GM06990 (cell line): ENCODE measurements around the gene TNFSF4.
A peak's percentile ranks its signal among the peaks of the same experiment; 100 is the strongest.

Experiments used
- DNase-seq: peaks from one replicate; pipeline ENCODE4 v3.0.0-alpha.2; 2011; ENCODE audit not compliant: insufficient read length; ENCODE audit errors: extremely low read depth
- H3K27me3 ChIP-seq: replicated peaks from 2 replicates; pipeline ENCODE4 v1.6.0; 2011; ENCODE audit warnings: low read length; ENCODE audit not compliant: control insufficient read depth, insufficient read depth
- H3K36me3 ChIP-seq: 2 replicates; pipeline ENCODE4 v1.5.1; 2011; ENCODE audit warnings: low read length; ENCODE audit not compliant: control insufficient read depth, insufficient read depth
- H3K4me3 ChIP-seq: replicated peaks from 2 replicates; pipeline ENCODE4 v1.5.1; 2011; ENCODE audit warnings: low read depth, mild to moderate bottlenecking, control low read depth, low read length
- TF ChIP-seq, protein P1 (sequence below): IDR thresholded peaks from 2 replicates; pipeline ENCODE4 v1.5.1; 2011; ENCODE audit warnings: low read length, control low read depth, mild to moderate bottlenecking, inconsistent platforms; ENCODE audit not compliant: insufficient read depth, poor library complexity, severe bottlenecking

Gene TNFSF4

DNA sequence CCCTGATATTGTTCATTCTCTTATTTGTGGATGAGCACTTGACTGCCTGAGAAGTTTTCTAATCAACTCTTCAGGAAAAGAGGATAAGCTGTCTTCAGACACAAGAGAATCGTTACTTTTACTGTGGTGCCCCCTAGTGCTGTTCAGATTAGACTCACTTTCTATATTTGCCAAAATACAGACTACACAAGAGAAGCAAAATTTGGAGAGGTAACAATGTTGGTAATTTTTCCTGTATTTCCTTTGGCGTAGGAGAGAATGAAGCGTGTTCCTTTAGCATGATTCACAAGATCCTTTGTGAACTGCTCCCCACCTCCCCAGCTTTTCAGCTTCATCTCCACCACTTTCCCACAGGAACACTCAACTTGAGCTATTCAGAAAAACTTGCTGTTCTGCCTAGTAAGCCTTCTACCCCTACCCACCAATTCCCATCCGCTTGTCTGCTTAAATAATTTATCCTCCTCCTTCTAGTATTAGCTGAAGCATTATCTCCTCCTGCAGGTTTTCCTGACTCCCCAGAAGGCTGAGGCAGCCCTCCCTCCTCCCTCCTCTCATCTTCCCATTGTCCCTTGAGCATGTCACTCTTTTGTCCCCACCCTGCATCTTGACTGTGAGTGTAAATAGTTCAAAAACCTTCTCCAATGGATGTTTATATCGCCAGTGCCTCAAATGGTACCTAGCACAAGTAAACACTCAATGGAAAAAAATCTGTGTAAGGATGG, 4.5 kb downstream of the TNFSF4 start:
- TF ChIP-seq, protein P1, sequence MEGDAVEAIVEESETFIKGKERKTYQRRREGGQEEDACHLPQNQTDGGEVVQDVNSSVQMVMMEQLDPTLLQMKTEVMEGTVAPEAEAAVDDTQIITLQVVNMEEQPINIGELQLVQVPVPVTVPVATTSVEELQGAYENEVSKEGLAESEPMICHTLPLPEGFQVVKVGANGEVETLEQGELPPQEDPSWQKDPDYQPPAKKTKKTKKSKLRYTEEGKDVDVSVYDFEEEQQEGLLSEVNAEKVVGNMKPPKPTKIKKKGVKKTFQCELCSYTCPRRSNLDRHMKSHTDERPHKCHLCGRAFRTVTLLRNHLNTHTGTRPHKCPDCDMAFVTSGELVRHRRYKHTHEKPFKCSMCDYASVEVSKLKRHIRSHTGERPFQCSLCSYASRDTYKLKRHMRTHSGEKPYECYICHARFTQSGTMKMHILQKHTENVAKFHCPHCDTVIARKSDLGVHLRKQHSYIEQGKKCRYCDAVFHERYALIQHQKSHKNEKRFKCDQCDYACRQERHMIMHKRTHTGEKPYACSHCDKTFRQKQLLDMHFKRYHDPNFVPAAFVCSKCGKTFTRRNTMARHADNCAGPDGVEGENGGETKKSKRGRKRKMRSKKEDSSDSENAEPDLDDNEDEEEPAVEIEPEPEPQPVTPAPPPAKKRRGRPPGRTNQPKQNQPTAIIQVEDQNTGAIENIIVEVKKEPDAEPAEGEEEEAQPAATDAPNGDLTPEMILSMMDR: peak; percentile 55
- no peak for DNase-seq

DNA sequence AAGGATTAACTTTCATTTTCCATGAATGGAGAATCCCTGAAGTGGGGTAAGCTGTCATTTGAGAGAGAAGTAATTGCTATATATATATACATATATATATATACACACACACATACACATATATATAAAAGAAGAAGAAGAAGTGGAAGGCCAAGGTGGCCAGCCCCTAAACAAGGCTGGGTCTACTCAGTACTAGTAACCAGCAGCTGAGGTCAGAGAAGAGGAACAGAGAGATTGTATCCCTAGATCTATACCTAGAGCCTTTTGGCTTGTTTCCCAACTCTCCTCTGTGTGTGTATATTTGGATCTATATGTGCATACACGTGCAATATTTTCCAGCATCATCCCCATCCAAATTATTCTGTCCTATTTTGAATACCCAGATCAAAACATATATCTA, 5.2 kb downstream of the TNFSF4 start:
- no peaks in the 10 kb centered on the region for H3K36me3 ChIP-seq
- no peak for DNase-seq
- H3K27me3 ChIP-seq: no peaks in the 10 kb centered on the region
- no peak overlapping the region for H3K4me3 ChIP-seq
- TF ChIP-seq, protein P1: no peak

More for the DNA sequence above, 4.5 kb downstream of the TNFSF4 start:
- Histone ChIP-seq H3K36me3 (no peaks in the 10 kb centered on the region), H3K4me3 (no peak overlapping the region), H3K27me3 (no peaks in the 10 kb centered on the region)

GRCh38 chr1:173195596-173196088, 11.5 kb downstream of the TNFSF4 start:
- H3K4me3 ChIP-seq: no peak overlapping the region
- TF ChIP-seq, protein P1: no peak
- peak; percentile 80 for DNase-seq
- H3K36me3 ChIP-seq: no peaks in the 10 kb centered on the region
- H3K27me3 ChIP-seq: no peaks in the 10 kb centered on the region

DNA sequence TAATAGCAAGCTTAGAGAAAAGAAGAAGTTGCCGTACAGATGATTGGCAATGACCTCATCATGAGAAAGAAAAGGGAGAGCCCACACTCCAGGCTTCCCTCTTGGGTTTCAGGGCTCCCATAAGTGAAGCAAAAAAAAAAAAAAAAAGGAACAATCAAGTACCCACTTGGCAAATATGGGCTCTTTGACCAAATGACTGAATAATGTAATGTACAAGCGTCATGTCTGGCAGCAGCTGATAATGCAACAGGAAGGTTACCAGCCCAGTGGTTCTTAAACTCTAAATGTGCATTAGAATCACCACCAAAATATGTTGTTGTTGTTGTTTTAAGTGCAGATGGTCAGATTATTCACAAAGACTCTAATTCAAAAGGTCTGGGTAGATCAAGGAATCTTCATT, 13.5 kb downstream of the TNFSF4 start:
- no peaks in the 10 kb centered on the region for H3K27me3 ChIP-seq
- no peak overlapping the region for H3K4me3 ChIP-seq
- no peaks in the 10 kb centered on the region for H3K36me3 ChIP-seq
- no peak for DNase-seq
- TF ChIP-seq, protein P1: no peak

GRCh38 chr1:173191011-173191705, 16.0 kb downstream of the TNFSF4 start:
- Histone ChIP-seq H3K36me3 (no peaks in the 10 kb centered on the region), H3K27me3 (no peaks in the 10 kb centered on the region), H3K4me3 (no peak overlapping the region)
- DNase-seq: no peak
- TF ChIP-seq, protein P1: no peak
